Fibroblast of lung (primary cell): ENCODE measurements around the gene IQGAP2. TPM values are rescaled to one million over a fixed set of nuclear protein-coding genes. Genes with fewer than 3 reads are reported as not detected.

ENCODE experiments used
- DNase-seq, 2 donors: peaks; one replicate each; pipeline versions ENCODE4 v3.0.0 to v3.0.0-alpha.2; 2010; ENCODE audit warnings: low read depth in 2 of 2
- H2AFZ ChIP-seq: 2 replicates; pipeline ENCODE4 v1.5.1; 2012; ENCODE audit warnings: low read length, control low read depth, inconsistent platforms
- H3K27ac ChIP-seq: 2 replicates; pipeline ENCODE4 v1.5.1; 2011; ENCODE audit warnings: low read length, control low read depth; ENCODE audit not compliant: insufficient read depth
- H3K27me3 ChIP-seq: 2 replicates; pipeline ENCODE4 v1.5.1; 2011; ENCODE audit warnings: mild to moderate bottlenecking, low read length; ENCODE audit not compliant: control insufficient read depth, insufficient read depth
- H3K36me3 ChIP-seq: 2 replicates; pipeline ENCODE4 v1.5.1; 2011; ENCODE audit warnings: low read length; ENCODE audit not compliant: control insufficient read depth, insufficient read depth
- H3K4me1 ChIP-seq: 2 replicates; pipeline ENCODE4 v1.5.1; 2011; ENCODE audit warnings: low read length; ENCODE audit not compliant: control insufficient read depth, insufficient read depth; ENCODE audit errors: extremely low read depth
- H3K4me2 ChIP-seq: 2 replicates; pipeline ENCODE4 v1.5.1; 2011; ENCODE audit warnings: low read length, control low read depth; ENCODE audit not compliant: insufficient read depth; ENCODE audit errors: extremely low read depth
- H3K4me3 ChIP-seq, 4 experiments: fragments of 200-600 bp in 1 of 4; sonication (generic) in 1 of 4; replicated peaks in 1 of 4; 2 replicates each; pipeline ENCODE4 v1.5.1; 2011 to 2016; ENCODE audit warnings: low read length in 4 of 4, low read depth in 3 of 4, mild to moderate bottlenecking in 3 of 4, control low read depth in 2 of 4, inconsistent platforms in 1 of 4, mixed read lengths in 1 of 4; ENCODE audit not compliant: insufficient read depth in 1 of 4; ENCODE audit errors: control extremely low read depth in 1 of 4
- H3K79me2 ChIP-seq: 2 replicates; pipeline ENCODE4 v1.5.1; 2012; ENCODE audit warnings: mild to moderate bottlenecking, low read length, inconsistent platforms; ENCODE audit not compliant: control insufficient read depth, insufficient read depth
- H3K9ac ChIP-seq: 2 replicates; pipeline ENCODE4 v1.5.1; 2011; ENCODE audit warnings: mild to moderate bottlenecking, low read length, control low read depth; ENCODE audit not compliant: insufficient read depth
- H3K9me3 ChIP-seq: 2 replicates; pipeline ENCODE4 v1.5.1; 2012; ENCODE audit warnings: low read depth, low read length; ENCODE audit not compliant: control insufficient read depth, insufficient read depth
- H4K20me1 ChIP-seq: 2 replicates; pipeline ENCODE4 v1.5.1; 2011; ENCODE audit warnings: low read length; ENCODE audit not compliant: control insufficient read depth, insufficient read depth; ENCODE audit errors: extremely low read depth
- EZH2 ChIP-seq: IDR thresholded peaks from 2 replicates; pipeline ENCODE4 v1.5.1; 2012; ENCODE audit warnings: low read length, control low read depth, mild to moderate bottlenecking; ENCODE audit errors: missing control alignments
- polyA plus RNA-seq, 2 donors: library from polyadenylated mRNA; depleted of rRNA in 1 of 2; stranded (reverse) in 1 of 2; unstranded in 1 of 2; fragments of >200 nt; gene quantifications; 2 replicates each; pipeline ENCODE4 v1.2.1, GENCODE V29; 2011 to 2012; ENCODE audit warnings: missing spikeins in 1 of 2
- total RNA-seq: library from RNA; depleted of rRNA; stranded (reverse); fragments of >200 nt; gene quantifications from 2 replicates; pipeline ENCODE4 v1.2.1, GENCODE V29; 2014
- TF ChIP-seq, protein P1 (sequence below), 2 donors: IDR thresholded peaks in 1 of 2; conservative IDR thresholded peaks in 1 of 2; 1 replicate in 1 of 2; 2 replicates in 1 of 2; pipeline ENCODE4 v1.5.1; 2011 to 2012; ENCODE audit warnings: low read length in 2 of 2, control low read depth in 1 of 2, inconsistent platforms in 1 of 2, low read depth in 1 of 2, mild to moderate bottlenecking in 1 of 2

IQGAP2 gene
- total and polyA plus RNA-seq, 2 donors (not counting 1 experiment from before 2014, with no cell fraction given) = 5.1 to 7.9 TPM

DNA sequence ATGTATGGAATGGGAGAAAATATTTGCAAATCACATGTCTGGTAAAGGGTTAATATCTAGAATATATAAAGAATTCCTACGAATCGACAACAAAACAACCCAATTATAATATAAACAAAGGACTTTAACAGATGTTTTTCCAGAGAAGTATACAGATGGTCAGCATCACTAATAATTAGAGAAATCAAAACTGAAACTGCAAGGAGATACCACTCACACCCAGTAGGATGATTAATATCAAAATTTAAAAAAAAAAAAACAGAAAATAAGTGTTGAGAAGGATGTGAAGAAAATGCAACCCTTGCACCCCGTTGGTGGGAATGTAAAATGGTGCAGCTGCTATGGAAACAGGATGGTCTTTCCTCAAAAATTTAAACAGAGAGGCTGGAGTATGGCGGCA is 278.2 kb downstream of the IQGAP2 start:
- no peaks in the 10 kb centered on the region for H3K9me3 ChIP-seq
- H4K20me1 ChIP-seq = no peaks in the 10 kb centered on the region
- H3K27ac ChIP-seq = no peak overlapping the region
- no peak overlapping the region for H3K9ac ChIP-seq
- no peaks in the 10 kb centered on the region for H3K79me2 ChIP-seq
- DNase-seq = no peak
- no peak overlapping the region for H2AFZ ChIP-seq
- H3K36me3 ChIP-seq = no peaks in the 10 kb centered on the region
- no peaks in the 10 kb centered on the region for H3K4me1 ChIP-seq
- TF ChIP-seq, protein P1, sequence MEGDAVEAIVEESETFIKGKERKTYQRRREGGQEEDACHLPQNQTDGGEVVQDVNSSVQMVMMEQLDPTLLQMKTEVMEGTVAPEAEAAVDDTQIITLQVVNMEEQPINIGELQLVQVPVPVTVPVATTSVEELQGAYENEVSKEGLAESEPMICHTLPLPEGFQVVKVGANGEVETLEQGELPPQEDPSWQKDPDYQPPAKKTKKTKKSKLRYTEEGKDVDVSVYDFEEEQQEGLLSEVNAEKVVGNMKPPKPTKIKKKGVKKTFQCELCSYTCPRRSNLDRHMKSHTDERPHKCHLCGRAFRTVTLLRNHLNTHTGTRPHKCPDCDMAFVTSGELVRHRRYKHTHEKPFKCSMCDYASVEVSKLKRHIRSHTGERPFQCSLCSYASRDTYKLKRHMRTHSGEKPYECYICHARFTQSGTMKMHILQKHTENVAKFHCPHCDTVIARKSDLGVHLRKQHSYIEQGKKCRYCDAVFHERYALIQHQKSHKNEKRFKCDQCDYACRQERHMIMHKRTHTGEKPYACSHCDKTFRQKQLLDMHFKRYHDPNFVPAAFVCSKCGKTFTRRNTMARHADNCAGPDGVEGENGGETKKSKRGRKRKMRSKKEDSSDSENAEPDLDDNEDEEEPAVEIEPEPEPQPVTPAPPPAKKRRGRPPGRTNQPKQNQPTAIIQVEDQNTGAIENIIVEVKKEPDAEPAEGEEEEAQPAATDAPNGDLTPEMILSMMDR (conservative IDR thresholded peaks at IDR 0.05 in 1 of 2, IDR thresholded peaks at IDR 0.05 in 1 of 2; ENCODE audit: low read depth in 1 of 2, low read length in 2 of 2) = no peak
- peak overlapping the region; percentile 27 for H3K4me2 ChIP-seq
- no peak overlapping the region for H3K4me3 ChIP-seq
- no peaks in the 10 kb centered on the region for H3K27me3 ChIP-seq

DNA sequence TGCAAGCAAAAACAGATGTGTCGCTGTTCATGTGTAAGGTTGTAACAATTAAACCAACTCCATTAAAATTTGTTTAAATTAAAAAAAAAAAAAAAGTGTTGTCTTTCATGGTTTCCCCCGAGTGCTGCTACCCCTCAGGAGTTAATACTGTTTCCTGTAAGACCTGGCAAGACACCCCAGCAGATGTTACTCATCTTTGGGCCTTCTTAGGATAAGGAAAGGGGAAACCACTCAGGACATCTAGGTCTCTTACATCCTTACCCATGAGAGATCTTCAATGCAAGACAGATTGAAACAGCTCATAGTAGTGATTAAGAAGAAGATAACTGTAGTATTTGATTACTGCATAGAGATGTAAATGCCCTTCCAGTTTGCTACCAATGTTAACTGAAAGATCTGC is 279.3 kb downstream of the IQGAP2 start:
- Histone ChIP-seq H2AFZ (no peak overlapping the region), H3K4me1 (no peaks in the 10 kb centered on the region), H3K27ac (no peak overlapping the region), H3K27me3 (no peaks in the 10 kb centered on the region), H3K4me2 (no peak overlapping the region), H3K4me3 (no peak overlapping the region), H3K36me3 (no peaks in the 10 kb centered on the region), H4K20me1 (no peaks in the 10 kb centered on the region), H3K9me3 (no peaks in the 10 kb centered on the region), H3K79me2 (no peaks in the 10 kb centered on the region), H3K9ac (no peak overlapping the region)
- no peak for TF ChIP-seq EZH2
- TF ChIP-seq, protein P1 (conservative IDR thresholded peaks at IDR 0.05 in 1 of 2, IDR thresholded peaks at IDR 0.05 in 1 of 2; ENCODE audit: low read depth in 1 of 2, low read length in 2 of 2) = no peak
- no peak for DNase-seq

DNA sequence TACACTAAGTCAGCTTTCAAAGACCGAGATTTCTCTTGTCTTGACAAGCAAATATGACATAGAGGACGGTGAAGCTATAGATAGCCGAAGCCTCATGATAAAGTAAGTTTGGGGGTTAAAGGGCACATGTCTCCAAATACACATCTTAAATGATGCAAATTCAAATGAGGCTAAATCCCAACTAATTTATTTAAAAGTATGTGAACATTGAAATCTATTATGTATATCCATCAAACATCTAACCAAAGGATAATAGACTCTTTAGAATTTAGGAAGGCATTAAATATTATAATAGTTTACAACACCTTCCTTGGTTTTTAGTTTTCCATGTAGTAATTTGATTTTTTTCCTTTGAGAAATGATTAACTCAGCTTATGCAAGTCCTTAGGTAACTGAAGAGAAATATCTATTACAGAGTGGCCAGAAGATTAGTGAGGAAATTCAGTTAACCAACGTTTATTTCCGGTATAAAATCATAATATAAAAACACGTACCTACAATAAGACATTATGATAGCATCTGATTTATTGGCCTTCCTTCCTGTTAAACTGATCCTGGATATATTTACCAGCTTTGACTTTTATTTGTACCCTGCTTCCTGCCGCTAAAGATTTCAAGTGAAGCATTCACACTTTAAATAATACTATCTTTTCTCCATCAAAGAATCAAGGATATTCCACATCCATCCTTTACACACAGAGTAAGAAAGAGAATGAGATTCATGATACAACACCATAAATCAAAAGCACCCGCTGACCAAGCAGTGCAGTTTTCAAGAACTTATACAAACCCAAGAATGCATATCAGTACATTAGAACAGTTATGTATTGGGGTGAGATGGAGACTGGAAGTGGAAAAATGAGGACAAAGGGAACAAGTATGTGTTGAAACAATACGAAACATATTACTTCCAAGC is 281.0 kb downstream of the IQGAP2 start:
- H3K9ac ChIP-seq = no peak overlapping the region
- no peak overlapping the region for H3K4me3 ChIP-seq
- no peaks in the 10 kb centered on the region for H4K20me1 ChIP-seq
- H2AFZ ChIP-seq = no peak overlapping the region
- no peaks in the 10 kb centered on the region for H3K79me2 ChIP-seq
- no peak for DNase-seq
- H3K27me3 ChIP-seq = no peaks in the 10 kb centered on the region
- no peaks in the 10 kb centered on the region for H3K36me3 ChIP-seq
- H3K4me2 ChIP-seq = no peak overlapping the region
- H3K27ac ChIP-seq = no peak overlapping the region
- H3K9me3 ChIP-seq = no peaks in the 10 kb centered on the region
- TF ChIP-seq, protein P1 (conservative IDR thresholded peaks at IDR 0.05 in 1 of 2, IDR thresholded peaks at IDR 0.05 in 1 of 2; ENCODE audit: low read depth in 1 of 2, low read length in 2 of 2) = no peak
- TF ChIP-seq EZH2 = no peak
- peaks cover 6% of the 10 kb centered on the region for H3K4me1 ChIP-seq
